Measurements from ENCODE around the gene SPDYC.

GRCh38 chr11:65160643-65161042 lies 9.4 kb upstream of the SPDYC start:
- TF ChIP-seq POLR2A (IDR thresholded peaks at IDR 0.05), result no peak
- TF ChIP-seq, protein P1, sequence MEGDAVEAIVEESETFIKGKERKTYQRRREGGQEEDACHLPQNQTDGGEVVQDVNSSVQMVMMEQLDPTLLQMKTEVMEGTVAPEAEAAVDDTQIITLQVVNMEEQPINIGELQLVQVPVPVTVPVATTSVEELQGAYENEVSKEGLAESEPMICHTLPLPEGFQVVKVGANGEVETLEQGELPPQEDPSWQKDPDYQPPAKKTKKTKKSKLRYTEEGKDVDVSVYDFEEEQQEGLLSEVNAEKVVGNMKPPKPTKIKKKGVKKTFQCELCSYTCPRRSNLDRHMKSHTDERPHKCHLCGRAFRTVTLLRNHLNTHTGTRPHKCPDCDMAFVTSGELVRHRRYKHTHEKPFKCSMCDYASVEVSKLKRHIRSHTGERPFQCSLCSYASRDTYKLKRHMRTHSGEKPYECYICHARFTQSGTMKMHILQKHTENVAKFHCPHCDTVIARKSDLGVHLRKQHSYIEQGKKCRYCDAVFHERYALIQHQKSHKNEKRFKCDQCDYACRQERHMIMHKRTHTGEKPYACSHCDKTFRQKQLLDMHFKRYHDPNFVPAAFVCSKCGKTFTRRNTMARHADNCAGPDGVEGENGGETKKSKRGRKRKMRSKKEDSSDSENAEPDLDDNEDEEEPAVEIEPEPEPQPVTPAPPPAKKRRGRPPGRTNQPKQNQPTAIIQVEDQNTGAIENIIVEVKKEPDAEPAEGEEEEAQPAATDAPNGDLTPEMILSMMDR (IDR thresholded peaks at IDR 0.05), result no peak

Measured in testis (tissue), 2 donors.